Keratinocyte (primary cell): ENCODE results near the gene ZP2. TPM values are rescaled to one million over a fixed set of nuclear protein-coding genes. Genes with fewer than 3 reads are reported as not detected.

ENCODE experiments used
- DNase-seq: peaks from one replicate; pipeline ENCODE4 v3.0.0-alpha.2; 2011; ENCODE audit warnings: low read depth, missing footprints, low spot score
- FAIRE-seq: peaks from 2 replicates; lab custom pipeline; 2011; peaks lifted over from hg19 to GRCh38; lab: Jason Lieb, UNC
- H2AFZ ChIP-seq: 2 replicates; pipeline ENCODE4 v1.6.0; 2012; ENCODE audit warnings: low read length, control low read depth, inconsistent platforms; ENCODE audit not compliant: control insufficient read depth
- H3K27ac ChIP-seq: 2 replicates; pipeline ENCODE4 v1.5.1; 2011; ENCODE audit warnings: low read length; ENCODE audit not compliant: control insufficient read depth, insufficient read depth
- H3K27me3 ChIP-seq: 3 replicates; pipeline ENCODE4 v1.6.0; 2011; ENCODE audit warnings: low read length; ENCODE audit not compliant: control insufficient read depth, insufficient read depth; ENCODE audit errors: extremely low read depth
- H3K36me3 ChIP-seq, 2 experiments: 2 replicates in 1 of 2; 3 replicates in 1 of 2; pipeline ENCODE4 v1.5.1; 2011; ENCODE audit warnings: low read length in 2 of 2, mild to moderate bottlenecking in 1 of 2; ENCODE audit not compliant: control insufficient read depth in 2 of 2, insufficient read depth in 2 of 2; ENCODE audit errors: extremely low read depth in 1 of 2
- H3K4me1 ChIP-seq: 3 replicates; pipeline ENCODE4 v1.5.1; 2011; ENCODE audit warnings: low read length; ENCODE audit not compliant: control insufficient read depth, insufficient read depth; ENCODE audit errors: extremely low read depth
- H3K4me2 ChIP-seq: 3 replicates; pipeline ENCODE4 v1.6.0; 2011; ENCODE audit warnings: low read depth, low read length; ENCODE audit not compliant: control insufficient read depth, insufficient read depth; ENCODE audit errors: extremely low read depth
- H3K4me3 ChIP-seq, 3 experiments: fragments of 200-600 bp in 1 of 3; sonication (generic) in 1 of 3; 2 replicates in 2 of 3; 3 replicates in 1 of 3; pipeline ENCODE4 v1.5.1; 2011 to 2016; ENCODE audit warnings: low read length in 3 of 3, mild to moderate bottlenecking in 3 of 3, control low read depth in 2 of 3, inconsistent platforms in 1 of 3, low read depth in 1 of 3, mixed read lengths in 1 of 3, mixed run types in 1 of 3, moderate library complexity in 1 of 3; ENCODE audit not compliant: control insufficient read depth in 2 of 3, insufficient read depth in 2 of 3; ENCODE audit errors: extremely low read depth in 1 of 3
- H3K79me2 ChIP-seq: 2 replicates; pipeline ENCODE4 v1.6.0; 2012; ENCODE audit warnings: low read length; ENCODE audit not compliant: control insufficient read depth, insufficient read depth
- H3K9ac ChIP-seq: 3 replicates; pipeline ENCODE4 v1.6.0; 2011; ENCODE audit warnings: low read length; ENCODE audit not compliant: control insufficient read depth, insufficient read depth; ENCODE audit errors: extremely low read depth
- H3K9me1 ChIP-seq: 3 replicates; pipeline ENCODE4 v1.6.0; 2011; ENCODE audit warnings: low read length; ENCODE audit not compliant: control insufficient read depth, insufficient read depth; ENCODE audit errors: extremely low read depth
- H3K9me3 ChIP-seq: 2 replicates; pipeline ENCODE4 v1.5.1; 2012; ENCODE audit warnings: low read depth, low read length; ENCODE audit not compliant: control insufficient read depth
- H4K20me1 ChIP-seq: 3 replicates; pipeline ENCODE4 v1.6.0; 2011; ENCODE audit warnings: low read length; ENCODE audit not compliant: control insufficient read depth, insufficient read depth; ENCODE audit errors: extremely low read depth
- CTCF ChIP-seq, 3 experiments: IDR thresholded peaks in 1 of 3; conservative IDR thresholded peaks in 1 of 3; optimal IDR thresholded peaks in 1 of 3; 2 replicates in 2 of 3; 3 replicates in 1 of 3; pipeline versions ENCODE3 to v1.5.1; 2011; ENCODE audit warnings: low read length in 3 of 3, mild to moderate bottlenecking in 3 of 3, moderate library complexity in 2 of 3, control low read depth in 1 of 3, inconsistent platforms in 1 of 3; ENCODE audit not compliant: insufficient read depth in 2 of 3; ENCODE audit errors: extremely low read depth in 1 of 3
- EZH2 ChIP-seq: IDR thresholded peaks from one replicate; pipeline ENCODE4 v1.6.1; 2012; ENCODE audit warnings: inconsistent platforms, mild to moderate bottlenecking, low read length, moderate library complexity
- dilution Hi-C: fragments of 300-500 bp; cut with MboI; formaldehyde crosslinking; loops from one replicate; pipeline ENCODE4 v1.7.0; 2020; ENCODE audit warnings: low sequenced_read_pairs; ENCODE audit not compliant: extremely low pct_ligation_motif_present
- polyA plus RNA-seq, 5 experiments: library from polyadenylated mRNA; depleted of rRNA in 3 of 5; stranded (reverse) in 3 of 5; stranded (forward) in 1 of 5; unstranded in 1 of 5; fragments of >200 nt; gene quantifications; 1 replicate in 1 of 5; 2 replicates in 3 of 5; 3 replicates in 1 of 5; pipeline versions ENCODE4 v1.2.1 to v1.2.3, GENCODE V29; 2011 to 2012; ENCODE audit warnings: missing spikeins in 2 of 5, low read depth in 1 of 5, low replicate concordance in 1 of 5

The ZP2 gene
- polyA plus RNA-seq, 1 donor (not counting 4 experiments of a cell fraction or from before 2014, with no cell fraction given), result not detected

DNA sequence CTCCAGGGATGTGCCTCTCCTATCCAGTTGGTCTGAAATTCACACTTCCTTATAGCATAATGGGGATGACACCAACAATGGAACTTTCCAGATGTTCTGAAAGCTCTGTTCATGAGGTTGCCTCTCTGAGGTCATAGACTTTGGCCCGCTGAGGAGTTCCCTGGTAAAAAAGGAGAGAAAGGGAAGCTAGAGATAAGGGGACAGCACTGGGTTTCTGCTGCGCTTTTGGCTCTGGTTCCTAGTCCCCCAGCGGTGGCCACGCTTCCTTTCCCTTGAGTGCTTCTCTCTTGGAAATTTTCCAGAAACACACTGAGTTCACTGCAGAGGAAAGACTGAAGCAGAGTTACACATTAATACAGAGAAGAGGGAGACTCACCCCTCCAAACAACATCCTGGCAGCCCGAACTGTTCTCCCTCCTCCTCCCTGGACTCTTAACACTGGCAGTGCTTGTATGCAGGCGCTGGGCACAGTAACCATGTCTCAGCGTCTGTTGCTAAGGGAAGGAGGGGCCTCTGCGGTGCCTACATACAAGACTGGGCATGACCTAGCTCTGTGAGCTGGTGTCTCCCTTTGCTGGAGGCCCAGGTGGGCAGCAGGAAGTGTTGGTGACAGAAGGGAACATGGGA lies 60.9 kb downstream of the ZP2 start, which contains the start of gene DNAH3:
Gene DNAH3 (minus strand): TSS at position 472 of the 627 bp plus-strand sequence. CDS start 527 bp downstream, outside the sequence.
- Histone ChIP-seq H3K27ac (peak within 1 kb of the TSS; percentile 40), H3K4me2 (peak within 1 kb of the TSS; percentile 79), H4K20me1 (no peaks in the 10 kb centered on the region), H3K4me1 (peaks cover 12% of the 10 kb centered on the region), H3K9me1 (no peaks in the 10 kb centered on the region), H3K4me3 (peak within 1 kb of the TSS in 1 of 3 experiments; percentile 54), H3K27me3 (no peaks in the 10 kb centered on the region), H3K9me3 (no peaks in the 10 kb centered on the region), H3K9ac (peak within 1 kb of the TSS; percentile 46), H2AFZ (peak within 1 kb of the TSS; percentile 75), H3K36me3 (no peaks in the 10 kb centered on the region), H3K79me2 (no peaks in the 10 kb centered on the region)
- TF ChIP-seq EZH2 (no peak), CTCF (optimal IDR thresholded peaks at IDR 0.05 in 1 of 3, IDR thresholded peaks at IDR 0.05 in 1 of 3, conservative IDR thresholded peaks at IDR 0.05 in 1 of 3; ENCODE audit: extremely low read depth in 1 of 3, insufficient read depth in 2 of 3, low read length in 3 of 3) (no peak)
- dilution Hi-C loops, result no loop called here
- FAIRE-seq (peak; percentile 93), DNase-seq (peak; percentile 50)

Other genes with a start within 250 kb of the ZP2 start
- gene DNAH3, start 60.7 kb downstream of the ZP2 start, polyA plus RNA-seq, result 1.00 to 1.4 TPM (median 1.2 TPM) in 3 replicates
- gene LDAF1, start 52.9 kb downstream of the ZP2 start, polyA plus RNA-seq, result 45.4 to 79.7 TPM (median 60.9 TPM) in 3 replicates
- gene ANKS4B, start 22.1 kb upstream of the ZP2 start, polyA plus RNA-seq, result not detected in 3 replicates
- 0.10 to 0.18 TPM (median 0.17 TPM) in 3 replicates for gene CRYM, start 66.7 kb upstream of the ZP2 start, polyA plus RNA-seq